Thyroid gland (tissue), 4 donors: ENCODE measurements around the gene HBA1. TPM values are rescaled to one million over a fixed set of nuclear protein-coding genes. Genes with fewer than 3 reads are reported as not detected.
"Not testable (repeated sequence)": the region's sequence is repeated elsewhere in the genome, so short reads cannot be mapped to it uniquely, and the experiment has no call there.

Source experiments
- DNase-seq, 2 donors: peaks; one replicate each; pipeline ENCODE4 v3.0.0-alpha.2; 2019
- H3K27ac ChIP-seq, 3 donors: fragments of 200-600 bp; sonication (generic); 1 replicate in 2 of 3; 2 replicates in 1 of 3; pipeline ENCODE4 v1.5.1; 2016 to 2019; ENCODE audit warnings: mild to moderate bottlenecking in 1 of 3, moderate library complexity in 1 of 3
- H3K27me3 ChIP-seq: fragments of 200-600 bp; sonication (generic); one replicate; pipeline ENCODE4 v1.5.1; 2019
- H3K36me3 ChIP-seq, 2 donors: fragments of 200-600 bp; sonication (generic); one replicate each; pipeline ENCODE4 v1.5.1; 2016 to 2019
- H3K4me1 ChIP-seq, 2 donors: fragments of 200-600 bp; sonication (generic); one replicate each; pipeline ENCODE4 v1.5.1; 2017 to 2019
- H3K4me3 ChIP-seq, 3 donors: fragments of 200-600 bp; sonication (generic); replicated peaks in 1 of 3; 1 replicate in 2 of 3; 2 replicates in 1 of 3; pipeline ENCODE4 v1.5.1; 2016; ENCODE audit warnings: mild to moderate bottlenecking in 1 of 3
- H3K9me3 ChIP-seq: fragments of 200-600 bp; sonication (generic); one replicate; pipeline ENCODE4 v1.5.1; 2017
- CTCF ChIP-seq, 6 experiments: fragments of 200-600 bp in 3 of 6; fragments of 450-650 bp in 3 of 6; sonication (generic) in 3 of 6; IDR thresholded peaks; one replicate each; pipeline ENCODE4 v1.5.1; 2016 to 2019; ENCODE audit warnings: antibody characterized with exemption in 6 of 6, mild to moderate bottlenecking in 2 of 6, inconsistent platforms in 1 of 6, moderate library complexity in 1 of 6
- POLR2A ChIP-seq, 2 donors: fragments of 450-650 bp; IDR thresholded peaks; one replicate each; pipeline ENCODE4 v1.6.1; 2017; ENCODE audit warnings: antibody characterized with exemption in 2 of 2, mild to moderate bottlenecking in 2 of 2, moderate library complexity in 1 of 2
- WGBS, 2 donors: methylation state at CpG; one replicate each; pipeline ENCODE4 v1.1.5; 2017; 5-methylcytosine and 5-hydroxymethylcytosine counted together
- intact Hi-C: fragments of 100-400 bp; cut with DNase I; formaldehyde crosslinking; loops from one replicate; pipeline ENCODE4 v1.15.1; 2023
- total RNA-seq, 4 donors: library from RNA; depleted of rRNA; stranded (reverse); fragments of >200 nt; gene quantifications; one replicate each; pipeline ENCODE4 v1.2.3, GENCODE V29; 2016

Gene HBA1
- total RNA-seq, 4 donors from 2014 or later = 16.5 to 110 TPM; not detected in 2

- no peaks in the 10 kb centered on the region for H3K9me3 ChIP-seq
- peaks cover 41% of the 10 kb centered on the region for H3K27me3 ChIP-seq
- no peak overlapping the region for H3K27ac ChIP-seq
- DNase-seq = no peak
- H3K4me1 ChIP-seq = peaks cover 9 to 17% of the 10 kb centered on the region in 2 donors
- H3K36me3 ChIP-seq = no peaks in the 10 kb centered on the region
- intact Hi-C loops = no loop called here
- TF ChIP-seq CTCF (IDR thresholded peaks at IDR 0.05) (no peak), POLR2A (IDR thresholded peaks at IDR 0.05) (no peak)
- H3K4me3 ChIP-seq = no peak overlapping the region
- 5 to 6% methylated on average over 5 to 15 of the region's 45 CpGs for WGBS, 2 donors
Observed at GRCh38 chr16:166375-167121, 9.9 kb upstream of the HBA1 start.

GRCh38 chr16:167122-167690 is 9.3 kb upstream of the HBA1 start:
- H3K36me3 ChIP-seq = no peaks in the 10 kb centered on the region
- H3K4me1 ChIP-seq = peaks cover 9 to 17% of the 10 kb centered on the region in 2 donors
- H3K27me3 ChIP-seq = peaks cover 41% of the 10 kb centered on the region
- no peaks in the 10 kb centered on the region for H3K9me3 ChIP-seq
- no peak overlapping the region for H3K4me3 ChIP-seq
- WGBS, 2 donors = 7 to 10% methylated on average over 9 to 11 of the region's 11 CpGs
- no peak for DNase-seq
- no peak overlapping the region for H3K27ac ChIP-seq
- TF ChIP-seq CTCF (IDR thresholded peaks at IDR 0.05) (no peak), POLR2A (IDR thresholded peaks at IDR 0.05) (no peak)
- intact Hi-C loops = no loop called here

DNA sequence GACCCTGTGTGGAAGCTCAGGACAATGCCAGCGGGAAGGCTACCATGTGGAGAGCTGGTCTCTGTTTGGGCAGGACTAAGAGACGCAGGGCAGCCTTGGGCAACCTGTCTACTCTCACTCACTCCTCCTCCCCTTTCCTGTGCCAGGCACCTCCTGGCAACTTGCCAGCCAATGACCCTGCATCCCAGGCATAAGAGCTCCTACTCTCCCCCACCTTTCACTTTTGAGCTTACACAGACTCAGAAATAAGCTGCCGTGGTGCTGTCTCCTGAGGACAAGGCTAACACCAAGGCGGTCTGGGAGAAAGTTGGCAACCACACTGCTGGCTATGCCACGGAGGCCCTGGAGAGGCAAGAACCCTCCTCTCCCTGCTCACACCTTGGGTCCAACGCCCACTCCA is 8.1 kb upstream of the HBA1 start:
- no peaks in the 10 kb centered on the region for H3K36me3 ChIP-seq

GRCh38 chr16:169014-169413 is 7.5 kb upstream of the HBA1 start:
- DNase-seq = no peak
- peaks cover 9 to 17% of the 10 kb centered on the region in 2 donors for H3K4me1 ChIP-seq
- 7 to 36% methylated on average over 3 of the region's 3 CpGs for WGBS, 2 donors
- intact Hi-C loops = no loop called here
- no peak for TF ChIP-seq POLR2A (IDR thresholded peaks at IDR 0.05)
- no peak for TF ChIP-seq CTCF (IDR thresholded peaks at IDR 0.05)
- no peaks in the 10 kb centered on the region for H3K9me3 ChIP-seq
- H3K27me3 ChIP-seq = peaks cover 41% of the 10 kb centered on the region
- H3K4me3 ChIP-seq = no peak overlapping the region
- no peaks in the 10 kb centered on the region for H3K36me3 ChIP-seq
- H3K27ac ChIP-seq = no peak overlapping the region

More for the DNA sequence above, 8.1 kb upstream of the HBA1 start:
- Histone ChIP-seq H3K27me3 (peaks cover 41% of the 10 kb centered on the region), H3K27ac (no peak overlapping the region), H3K4me3 (no peak overlapping the region), H3K9me3 (no peaks in the 10 kb centered on the region), H3K4me1 (peaks cover 9 to 17% of the 10 kb centered on the region in 2 donors)
- no peak for TF ChIP-seq CTCF (IDR thresholded peaks at IDR 0.05)
- TF ChIP-seq POLR2A (IDR thresholded peaks at IDR 0.05) = no peak
- intact Hi-C loops = no loop called here
- no peak for DNase-seq
- WGBS, 2 donors = 43 to 47% methylated on average over 6 of the region's 6 CpGs

GRCh38 chr16:170088-170507 is 6.4 kb upstream of the HBA1 start:
- 2% methylated on average over 5 of the region's 5 CpGs for whole genome bisulfite sequencing, 2 donors

More at GRCh38 chr16:170088-170507, 6.4 kb upstream of the HBA1 start:
- H3K4me3 ChIP-seq, H3K9me3 ChIP-seq, H3K27ac ChIP-seq, intact Hi-C loops, H3K36me3 ChIP-seq: not testable (repeated sequence)
- Histone ChIP-seq H3K4me1 (peaks cover 9 to 16% of the 10 kb centered on the region in 2 donors), H3K27me3 (peaks cover 40% of the 10 kb centered on the region)
- peak; percentile 21 to 23 for DNase-seq
